GOT3 (cell line): ENCODE data around the gene HSFX2.
"Not testable (repeated sequence)": the region's sequence is repeated elsewhere in the genome, so short reads cannot be mapped to it uniquely, and the experiment has no call there.

ENCODE experiments used
- DNase-seq: peaks from one replicate; lab custom pipeline; 2025; ENCODE audit warnings: mixed read lengths; lab: John Stamatoyannopoulos, UW

The HSFX2 gene

GRCh38 chrX:149590993-149591392 lies 4.1 kb downstream of the HSFX2 start:
- not testable (repeated sequence) for DNase-seq

- DNase-seq = not testable (repeated sequence)
Measured at GRCh38 chrX:149587359-149587758, 7.8 kb downstream of the HSFX2 start, which contains the start of gene MAGEA9B. Gene MAGEA9B, minus strand, starts transcription at chrX:149587459. Its CDS starts 4,280 bp downstream, at chrX:149583179.

GRCh38 chrX:149585631-149586030 lies 9.5 kb downstream of the HSFX2 start:
- DNase-seq = not testable (repeated sequence)

- not testable (repeated sequence) for DNase-seq
Measured at GRCh38 chrX:149573456-149573855, 21.7 kb downstream of the HSFX2 start.

GRCh38 chrX:149572743-149573142 lies 22.4 kb downstream of the HSFX2 start:
- DNase-seq = no peak

GRCh38 chrX:149571770-149572169 lies 23.3 kb downstream of the HSFX2 start:
- DNase-seq = no peak

GRCh38 chrX:149570668-149571067 lies 24.4 kb downstream of the HSFX2 start:
- no peak for DNase-seq

- DNase-seq = no peak
Measured at GRCh38 chrX:149569770-149570169, 25.3 kb downstream of the HSFX2 start.

- no peak for DNase-seq
Measured at GRCh38 chrX:149568701-149569296, 26.3 kb downstream of the HSFX2 start.

- no peak for DNase-seq
Measured at GRCh38 chrX:149567621-149568417, 27.3 kb downstream of the HSFX2 start.

GRCh38 chrX:149563359-149563758 lies 31.8 kb downstream of the HSFX2 start:
- DNase-seq = no peak

GRCh38 chrX:149555251-149555650 lies 39.9 kb downstream of the HSFX2 start:
- not testable (repeated sequence) for DNase-seq

- not testable (repeated sequence) for DNase-seq
Measured at GRCh38 chrX:149551939-149552248, 43.2 kb downstream of the HSFX2 start.

GRCh38 chrX:149551245-149551938 lies 43.7 kb downstream of the HSFX2 start:
- DNase-seq = not testable (repeated sequence)

GRCh38 chrX:149550454-149550853 lies 44.7 kb downstream of the HSFX2 start:
- not testable (repeated sequence) for DNase-seq

- not testable (repeated sequence) for DNase-seq
Measured at GRCh38 chrX:149549701-149550100, 45.4 kb downstream of the HSFX2 start, which contains the start of gene HSFX3. Gene HSFX3, minus strand, starts transcription at chrX:149549924. Its CDS starts 72 bp downstream, at chrX:149549852.

GRCh38 chrX:149547782-149548181 lies 47.3 kb downstream of the HSFX2 start:
- not testable (repeated sequence) for DNase-seq

GRCh38 chrX:149546962-149547361 lies 48.2 kb downstream of the HSFX2 start:
- DNase-seq = not testable (repeated sequence)

GRCh38 chrX:149545545-149546543 lies 49.3 kb downstream of the HSFX2 start:
- DNase-seq = not testable (repeated sequence)
